Peyer's patch (tissue), 4 donors: ENCODE measurements around the gene GPC3. TPM values are rescaled to one million over a fixed set of nuclear protein-coding genes. Genes with fewer than 3 reads are reported as not detected.

ENCODE experiments used
- DNase-seq, 3 donors: peaks; one replicate each; pipeline ENCODE4 v3.0.0-alpha.2; 2017 to 2019
- H3K27ac ChIP-seq, 4 donors: fragments of 200-600 bp; sonication (generic); one replicate each; pipeline ENCODE4 v1.5.1; 2016 to 2019
- H3K27me3 ChIP-seq, 2 donors: fragments of 200-600 bp; sonication (generic); one replicate each; pipeline ENCODE4 v1.5.1; 2019
- H3K36me3 ChIP-seq, 3 donors: fragments of 200-600 bp; sonication (generic); one replicate each; pipeline ENCODE4 v1.5.1; 2016 to 2019
- H3K4me1 ChIP-seq, 4 donors: fragments of 200-600 bp; sonication (generic); one replicate each; pipeline ENCODE4 v1.5.1; 2016 to 2019
- H3K4me3 ChIP-seq, 4 donors: fragments of 200-600 bp; sonication (generic); 1 replicate in 3 of 4; 2 replicates in 1 of 4; pipeline ENCODE4 v1.5.1; 2016 to 2019; ENCODE audit warnings: mild to moderate bottlenecking in 1 of 4
- H3K9me3 ChIP-seq, 4 donors: fragments of 200-600 bp; sonication (generic); one replicate each; pipeline ENCODE4 v1.5.1; 2016 to 2019; ENCODE audit warnings: mild to moderate bottlenecking in 1 of 4
- CTCF ChIP-seq, 6 experiments: fragments of 450-650 bp in 4 of 6; fragments of 200-600 bp in 2 of 6; sonication (generic) in 1 of 6; IDR thresholded peaks; one replicate each; pipeline ENCODE4 v1.5.1; 2017 to 2019; ENCODE audit warnings: antibody characterized with exemption in 6 of 6, mild to moderate bottlenecking in 3 of 6, moderate library complexity in 1 of 6
- POLR2A ChIP-seq, 2 donors: fragments of 450-650 bp; IDR thresholded peaks; one replicate each; pipeline ENCODE4 v1.5.1; 2017; ENCODE audit warnings: antibody characterized with exemption in 2 of 2, mild to moderate bottlenecking in 2 of 2, moderate library complexity in 2 of 2
- total RNA-seq, 4 donors: library from RNA; depleted of rRNA; stranded (reverse); fragments of >200 nt; gene quantifications; one replicate each; pipeline ENCODE4 v1.1.0, GENCODE V29; 2016

The GPC3 gene
- total RNA-seq, 4 donors from 2014 or later: 1.1 to 7.2 (median 5.8) TPM

GRCh38 chrX:133884430-133885394 lies 100.7 kb downstream of the GPC3 start:
- no peak overlapping the region for H3K27ac ChIP-seq
- no peak for DNase-seq
- H3K36me3 ChIP-seq: no peaks in the 10 kb centered on the region
- no peaks in the 10 kb centered on the region for H3K4me1 ChIP-seq
- H3K9me3 ChIP-seq: no peaks in the 10 kb centered on the region
- no peaks in the 10 kb centered on the region for H3K27me3 ChIP-seq
- TF ChIP-seq CTCF (IDR thresholded peaks at IDR 0.05): no peak
- TF ChIP-seq POLR2A (IDR thresholded peaks at IDR 0.05): no peak
- no peak overlapping the region for H3K4me3 ChIP-seq

GRCh38 chrX:133881893-133882292 lies 103.5 kb downstream of the GPC3 start:
- Histone ChIP-seq H3K9me3 (no peaks in the 10 kb centered on the region), H3K27ac (no peak overlapping the region), H3K27me3 (no peaks in the 10 kb centered on the region), H3K4me1 (no peaks in the 10 kb centered on the region), H3K4me3 (no peak overlapping the region), H3K36me3 (no peaks in the 10 kb centered on the region)
- no peak for DNase-seq
- TF ChIP-seq POLR2A (IDR thresholded peaks at IDR 0.05) (no peak), CTCF (IDR thresholded peaks at IDR 0.05) (no peak)

GRCh38 chrX:133881007-133881406 lies 104.4 kb downstream of the GPC3 start:
- Histone ChIP-seq H3K9me3 (no peaks in the 10 kb centered on the region), H3K27me3 (no peaks in the 10 kb centered on the region), H3K4me1 (no peaks in the 10 kb centered on the region), H3K36me3 (no peaks in the 10 kb centered on the region), H3K4me3 (no peak overlapping the region), H3K27ac (no peak overlapping the region)
- no peak for DNase-seq
- TF ChIP-seq POLR2A (IDR thresholded peaks at IDR 0.05): no peak
- TF ChIP-seq CTCF (IDR thresholded peaks at IDR 0.05): no peak

- no peak for TF ChIP-seq CTCF (IDR thresholded peaks at IDR 0.05)
- no peak for TF ChIP-seq POLR2A (IDR thresholded peaks at IDR 0.05)
Observed at GRCh38 chrX:133880032-133880443, 105.4 kb downstream of the GPC3 start.

GRCh38 chrX:133878710-133879109 lies 106.7 kb downstream of the GPC3 start:
- Histone ChIP-seq H3K27ac (no peak overlapping the region), H3K9me3 (no peaks in the 10 kb centered on the region), H3K4me3 (no peak overlapping the region), H3K36me3 (no peaks in the 10 kb centered on the region), H3K27me3 (no peaks in the 10 kb centered on the region), H3K4me1 (no peaks in the 10 kb centered on the region)
- no peak for DNase-seq
- no peak for TF ChIP-seq CTCF (IDR thresholded peaks at IDR 0.05)
- TF ChIP-seq POLR2A (IDR thresholded peaks at IDR 0.05): no peak

More at GRCh38 chrX:133880032-133880443, 105.4 kb downstream of the GPC3 start:
- H3K9me3 ChIP-seq: no peaks in the 10 kb centered on the region
- H3K4me3 ChIP-seq: no peak overlapping the region
- H3K27me3 ChIP-seq: no peaks in the 10 kb centered on the region
- DNase-seq: no peak
- no peaks in the 10 kb centered on the region for H3K4me1 ChIP-seq
- no peak overlapping the region for H3K27ac ChIP-seq
- H3K36me3 ChIP-seq: no peaks in the 10 kb centered on the region
